SK-N-SH (cell line): Measurements from ENCODE around the gene CLDN5. TPM values are rescaled to one million over a fixed set of nuclear protein-coding genes. Genes with fewer than 3 reads are reported as not detected.

Experiments used
- CTCF ChIA-PET: fragments of 300-600, 350-600 bp; formaldehyde crosslinking; extraction: SDS; loops from one replicate; lab custom pipeline; 2021; lab: Yijun Ruan, JAX
- POLR2A ChIA-PET: fragments of 350-600 bp; sonication (Branson Sonifier 250); formaldehyde crosslinking; extraction: SDS; loops from one replicate; lab custom pipeline; 2020; ENCODE audit warnings: antibody characterized with exemption, inconsistent platforms; lab: Yijun Ruan, JAX
- DNase-seq: peaks from one replicate; pipeline ENCODE4 v3.0.0; 2012
- H2AFZ ChIP-seq: fragments of 200-600 bp; sonication (generic); 2 replicates; pipeline ENCODE4 v1.8.1; 2016; ENCODE audit warnings: antibody characterized with exemption, mild to moderate bottlenecking, low read depth
- H3F3A ChIP-seq: fragments of 200-600 bp; sonication (generic); replicated peaks from 2 replicates; pipeline ENCODE3; 2016; ENCODE audit warnings: antibody characterized with exemption, mild to moderate bottlenecking; ENCODE audit not compliant: insufficient read depth
- H3K27ac ChIP-seq, 2 experiments: fragments of 200-500 bp in 1 of 2; fragments of 200-600 bp in 1 of 2; sonication (Bioruptor generic) in 1 of 2; sonication (generic), shearing (Covaris generic) in 1 of 2; 2 replicates each; pipeline versions ENCODE4 v1.5.1 to v1.6.1; 2014 to 2016; ENCODE audit warnings: low read depth in 2 of 2, inconsistent platforms in 1 of 2, low read length in 1 of 2, mild to moderate bottlenecking in 1 of 2, mixed read lengths in 1 of 2
- H3K27me3 ChIP-seq: fragments of 200-600 bp; sonication (generic), shearing (Covaris generic); 2 replicates; pipeline ENCODE4 v1.6.1; 2016; ENCODE audit warnings: mixed run types; ENCODE audit not compliant: insufficient read depth
- H3K36me3 ChIP-seq, 2 experiments: fragments of 200-500 bp in 1 of 2; fragments of 200-600 bp in 1 of 2; sonication (Bioruptor generic) in 1 of 2; sonication (generic) in 1 of 2; replicated peaks in 1 of 2; 2 replicates each; pipeline versions ENCODE3 to v1.5.1; 2014 to 2016; ENCODE audit warnings: low read length in 1 of 2, mild to moderate bottlenecking in 1 of 2; ENCODE audit not compliant: insufficient read depth in 2 of 2, control insufficient read depth in 1 of 2
- H3K4me1 ChIP-seq, 2 experiments: fragments of 200-500 bp in 1 of 2; fragments of 200-600 bp in 1 of 2; sonication (Bioruptor generic) in 1 of 2; sonication (generic), shearing (Covaris generic) in 1 of 2; 2 replicates each; pipeline versions ENCODE4 v1.5.1 to v1.6.1; 2014 to 2016; ENCODE audit warnings: low read depth in 1 of 2, low read length in 1 of 2, mixed run types in 1 of 2; ENCODE audit not compliant: insufficient read depth in 2 of 2, control insufficient read depth in 1 of 2
- H3K4me2 ChIP-seq: fragments of 200-600 bp; sonication (generic), shearing (Covaris generic); 2 replicates; pipeline ENCODE4 v1.6.1; 2017; ENCODE audit warnings: mixed run types
- H3K4me3 ChIP-seq, 2 experiments: fragments of 200-500 bp in 1 of 2; fragments of 200-600 bp in 1 of 2; sonication (Bioruptor generic) in 1 of 2; sonication (generic), shearing (Covaris generic) in 1 of 2; 2 replicates each; pipeline versions ENCODE4 v1.5.1 to v1.8.1; 2014 to 2016; ENCODE audit warnings: low read depth in 2 of 2, inconsistent platforms in 1 of 2, low read length in 1 of 2, mild to moderate bottlenecking in 1 of 2, mixed read lengths in 1 of 2, moderate library complexity in 1 of 2
- H3K79me2 ChIP-seq: fragments of 200-600 bp; sonication (generic); 2 replicates; pipeline ENCODE4 v1.8.1; 2017; ENCODE audit warnings: mild to moderate bottlenecking; ENCODE audit not compliant: insufficient read depth
- H3K9ac ChIP-seq: fragments of 200-600 bp; sonication (generic); 2 replicates; pipeline ENCODE4 v1.6.1; 2017; ENCODE audit warnings: mixed run types
- H3K9me2 ChIP-seq: fragments of 200-600 bp; sonication (generic); 2 replicates; pipeline ENCODE4 v1.6.1; 2017; ENCODE audit warnings: mixed run types
- H3K9me3 ChIP-seq: fragments of 200-600 bp; sonication (generic); 2 replicates; pipeline ENCODE4 v1.6.1; 2017; ENCODE audit warnings: mixed run types, mild to moderate bottlenecking, moderate library complexity
- H4K20me1 ChIP-seq: fragments of 200-600 bp; sonication (generic); 2 replicates; pipeline ENCODE4 v1.6.1; 2017; ENCODE audit warnings: mild to moderate bottlenecking, mixed run types; ENCODE audit not compliant: insufficient read depth
- ELF1 ChIP-seq: IDR thresholded peaks from 2 replicates; pipeline ENCODE4 v1.4.0; 2012
- EZH2phosphoT487 ChIP-seq: fragments of 200-600 bp; sonication (generic); IDR thresholded peaks from 2 replicates; pipeline ENCODE4 v1.6.1; 2017; ENCODE audit warnings: low read depth, mixed run types, mild to moderate bottlenecking, antibody characterized with exemption, moderate library complexity, borderline replicate concordance
- FOXM1 ChIP-seq: IDR thresholded peaks from 2 replicates; pipeline ENCODE4 v1.4.0; 2012; ENCODE audit warnings: low read depth, mild to moderate bottlenecking
- GABPA ChIP-seq: IDR thresholded peaks from 2 replicates; pipeline ENCODE4 v1.4.0; 2012; ENCODE audit warnings: low read depth, mild to moderate bottlenecking
- MEF2A ChIP-seq: IDR thresholded peaks from 2 replicates; pipeline ENCODE4 v1.4.0; 2012; ENCODE audit warnings: low read depth, borderline replicate concordance
- MXI1 ChIP-seq: IDR thresholded peaks from 2 replicates; pipeline ENCODE4 v1.6.1; 2012; ENCODE audit warnings: mild to moderate bottlenecking, low read depth, low read length, improper control_type of control experiment
- NFIC ChIP-seq: IDR thresholded peaks from 2 replicates; pipeline ENCODE4 v1.4.0; 2012; ENCODE audit warnings: borderline replicate concordance
- SMC3 ChIP-seq: IDR thresholded peaks from 2 replicates; pipeline ENCODE4 v1.6.1; 2012; ENCODE audit warnings: low read depth, low read length, improper control_type of control experiment
- TAF1 ChIP-seq: IDR thresholded peaks from 2 replicates; pipeline ENCODE4 v1.6.1; 2012; ENCODE audit warnings: low read depth, mild to moderate bottlenecking, low read length, moderate library complexity, borderline replicate concordance
- TCF12 ChIP-seq: IDR thresholded peaks from 2 replicates; pipeline ENCODE4 v1.4.0; 2012
- TEAD4 ChIP-seq: IDR thresholded peaks from 2 replicates; pipeline ENCODE4 v1.4.0; 2012; ENCODE audit warnings: mild to moderate bottlenecking, borderline replicate concordance; ENCODE audit not compliant: insufficient read depth
- WGBS: methylation state at CpG from one replicate; pipeline ENCODE4 v1.1.6; 2017; ENCODE audit warnings: low lambda C conversion rate; 5-methylcytosine and 5-hydroxymethylcytosine counted together
- polyA plus RNA-seq, 3 experiments: library from polyadenylated mRNA; depleted of rRNA; stranded (reverse); fragments of >200 nt; gene quantifications; 2 replicates each; pipeline ENCODE4 v1.2.3, GENCODE V29; 2012
- TF ChIP-seq, protein P1 (sequence below): IDR thresholded peaks from 2 replicates; pipeline ENCODE4; 2012
- TF ChIP-seq, protein P2 (sequence below): fragments of 150-350 bp; IDR thresholded peaks from 2 replicates; pipeline ENCODE4 v1.6.1; 2016; ENCODE audit warnings: mild to moderate bottlenecking, low read depth, low read length

The CLDN5 gene
- polyA plus RNA-seq, 1 of the 3 experiments (the other 2 are of a cell fraction), result not detected

- Histone ChIP-seq H3K9me2 (no peaks in the 10 kb centered on the region), H3K9me3 (no peaks in the 10 kb centered on the region), H3K9ac (no peak overlapping the region), H3K4me2 (no peak overlapping the region), H2AFZ (no peak overlapping the region), H3K4me1 (no peaks in the 10 kb centered on the region), H3K79me2 (no peaks in the 10 kb centered on the region), H3F3A (peaks cover 3% of the 10 kb centered on the region), H3K27ac (no peak overlapping the region), H3K27me3 (no peaks in the 10 kb centered on the region), H3K4me3 (no peak overlapping the region), H4K20me1 (no peaks in the 10 kb centered on the region), H3K36me3 (peaks cover 5 to 6% of the 10 kb centered on the region in 2 experiments)
- ChIA-PET CTCF (interaction anchor here (3.9 kb wide), 1 partner anchor 139 kb away, joined by 39 read pairs; no protein-coding TSS in a partner anchor), POLR2A (no interaction called here)
- TF ChIP-seq FOXM1 (no peak), EZH2phosphoT487 (no peak), GABPA (no peak), ELF1 (no peak), TCF12 (no peak), TEAD4 (no peak), MXI1 (no peak), NFIC (no peak), TAF1 (no peak), MEF2A (no peak)
- TF ChIP-seq, protein P1, sequence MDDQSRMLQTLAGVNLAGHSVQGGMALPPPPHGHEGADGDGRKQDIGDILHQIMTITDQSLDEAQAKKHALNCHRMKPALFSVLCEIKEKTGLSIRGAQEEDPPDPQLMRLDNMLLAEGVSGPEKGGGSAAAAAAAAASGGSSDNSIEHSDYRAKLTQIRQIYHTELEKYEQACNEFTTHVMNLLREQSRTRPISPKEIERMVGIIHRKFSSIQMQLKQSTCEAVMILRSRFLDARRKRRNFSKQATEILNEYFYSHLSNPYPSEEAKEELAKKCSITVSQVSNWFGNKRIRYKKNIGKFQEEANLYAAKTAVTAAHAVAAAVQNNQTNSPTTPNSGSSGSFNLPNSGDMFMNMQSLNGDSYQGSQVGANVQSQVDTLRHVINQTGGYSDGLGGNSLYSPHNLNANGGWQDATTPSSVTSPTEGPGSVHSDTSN, result no peak
- TF ChIP-seq, protein P2, sequence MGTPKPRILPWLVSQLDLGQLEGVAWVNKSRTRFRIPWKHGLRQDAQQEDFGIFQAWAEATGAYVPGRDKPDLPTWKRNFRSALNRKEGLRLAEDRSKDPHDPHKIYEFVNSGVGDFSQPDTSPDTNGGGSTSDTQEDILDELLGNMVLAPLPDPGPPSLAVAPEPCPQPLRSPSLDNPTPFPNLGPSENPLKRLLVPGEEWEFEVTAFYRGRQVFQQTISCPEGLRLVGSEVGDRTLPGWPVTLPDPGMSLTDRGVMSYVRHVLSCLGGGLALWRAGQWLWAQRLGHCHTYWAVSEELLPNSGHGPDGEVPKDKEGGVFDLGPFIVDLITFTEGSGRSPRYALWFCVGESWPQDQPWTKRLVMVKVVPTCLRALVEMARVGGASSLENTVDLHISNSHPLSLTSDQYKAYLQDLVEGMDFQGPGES, result no peak
- WGBS, result 92% methylated on average over 5 of the region's 6 CpGs
- no peak for DNase-seq
These were observed 31.6 kb downstream of the CLDN5 start for GRCh38 chr22:19492504-19493174.

- H3K27me3 ChIP-seq, result no peaks in the 10 kb centered on the region
- no peak overlapping the region for H3K4me3 ChIP-seq
- 99% methylated on average over 5 of the region's 5 CpGs for WGBS
- H3K36me3 ChIP-seq, result peaks cover 8% of the 10 kb centered on the region in 2 experiments
- H3K9ac ChIP-seq, result no peak overlapping the region
- no peaks in the 10 kb centered on the region for H3K79me2 ChIP-seq
- DNase-seq, result no peak
- peaks cover 3% of the 10 kb centered on the region for H3F3A ChIP-seq
- H3K4me1 ChIP-seq, result no peaks in the 10 kb centered on the region
- POLR2A ChIA-PET, result no interaction called here
- H3K4me2 ChIP-seq, result no peak overlapping the region
- H3K9me3 ChIP-seq, result no peaks in the 10 kb centered on the region
- CTCF ChIA-PET, result interaction anchor here (0.9 to 3.9 kb wide), 4 partner anchors 11 to 140 kb away, joined by 3 to 43 read pairs (median 4); no protein-coding TSS in a partner anchor
- no peak overlapping the region for H3K27ac ChIP-seq
- H2AFZ ChIP-seq, result no peak overlapping the region
- no peaks in the 10 kb centered on the region for H4K20me1 ChIP-seq
- no peak for TF ChIP-seq SMC3
- H3K9me2 ChIP-seq, result no peaks in the 10 kb centered on the region
These were observed 33.5 kb downstream of the CLDN5 start for GRCh38 chr22:19490628-19491230.
